GM19099 (cell line): ENCODE results near the gene COQ9.

ENCODE experiments used
- POLR2A ChIP-seq: IDR thresholded peaks from 3 replicates; pipeline ENCODE4 v1.6.1; 2011; ENCODE audit warnings: low read depth; ENCODE audit not compliant: insufficient read length; ENCODE audit errors: extremely low read depth

The COQ9 gene

GRCh38 chr16:57452021-57452420, 4.7 kb downstream of the COQ9 start:
- no peak for TF ChIP-seq POLR2A

- TF ChIP-seq POLR2A: peak; percentile 99
These were observed 15.1 kb downstream of the COQ9 start, which contains the start of gene POLR2C for GRCh38 chr16:57462209-57462977. POLR2C (plus strand) TSS chr16:57462679; CDS start chr16:57462725, 46 bp downstream.

GRCh38 chr16:57462978-57463362, 15.7 kb downstream of the COQ9 start:
- TF ChIP-seq POLR2A: no peak

GRCh38 chr16:57464523-57464922, 17.2 kb downstream of the COQ9 start:
- TF ChIP-seq POLR2A: no peak

- TF ChIP-seq POLR2A: no peak
These were observed 21.1 kb downstream of the COQ9 start for GRCh38 chr16:57468346-57468745.

GRCh38 chr16:57469046-57469445, 21.8 kb downstream of the COQ9 start:
- no peak for TF ChIP-seq POLR2A

- no peak for TF ChIP-seq POLR2A
These were observed 22.7 kb downstream of the COQ9 start for GRCh38 chr16:57469917-57470470.

- TF ChIP-seq POLR2A: no peak
These were observed 23.4 kb downstream of the COQ9 start for GRCh38 chr16:57470711-57471110.

- no peak for TF ChIP-seq POLR2A
These were observed 23.9 kb downstream of the COQ9 start for GRCh38 chr16:57471209-57471608.

- TF ChIP-seq POLR2A: no peak
These were observed 24.8 kb downstream of the COQ9 start for GRCh38 chr16:57471852-57472664.

- TF ChIP-seq POLR2A: no peak
These were observed 25.4 kb downstream of the COQ9 start for GRCh38 chr16:57472665-57473060.

- TF ChIP-seq POLR2A: no peak
These were observed 26.0 kb downstream of the COQ9 start for GRCh38 chr16:57473176-57473840.

- no peak for TF ChIP-seq POLR2A
These were observed 26.6 kb downstream of the COQ9 start for GRCh38 chr16:57473906-57474305.

GRCh38 chr16:57474671-57475661, 27.7 kb downstream of the COQ9 start:
- TF ChIP-seq POLR2A: no peak
